OCI-LY1 (cell line): ENCODE results near the gene MACROD1.

Source experiments
- CTCF ChIP-seq: fragments of 200-600 bp; sonication (generic), shearing (Covaris generic); IDR thresholded peaks from 2 replicates; pipeline ENCODE4 v1.5.1; 2017; ENCODE audit warnings: mild to moderate bottlenecking, antibody characterized with exemption, low read length, moderate library complexity, mixed read lengths
- EZH2 ChIP-seq: fragments of 200-600 bp; sonication (generic), shearing (Covaris generic); IDR thresholded peaks from 2 replicates; pipeline ENCODE4 v1.8.0; 2017; ENCODE audit warnings: borderline replicate concordance, mixed run types, mild to moderate bottlenecking, antibody characterized with exemption, low read length, moderate library complexity, mixed read lengths

- TF ChIP-seq CTCF (no peak), EZH2 (no peak)
Measured at GRCh38 chr11:64072871-64073270, 93.0 kb downstream of the MACROD1 start.
